ENCODE measurements around the gene ID2. TPM values are rescaled to one million over a fixed set of nuclear protein-coding genes. Genes with fewer than 3 reads are reported as not detected.

Gene ID2
- total RNA-seq, 1 experiment from 2014 or later: 112 TPM

- Histone ChIP-seq H3K9me2 (ENCODE audit: insufficient read depth) (no peaks in the 10 kb centered on the region), H3K79me2 (ENCODE audit: insufficient read depth, low read length) (no peaks in the 10 kb centered on the region), H3K27me3 (ENCODE audit: insufficient read depth, low read length) (no peaks in the 10 kb centered on the region), H3K4me2 (ENCODE audit: low read length) (no peak overlapping the region), H4K20me1 (ENCODE audit: insufficient read depth) (no peaks in the 10 kb centered on the region), H2AFZ (ENCODE audit: low read depth, low read length, poor library complexity, severe bottlenecking) (no peak overlapping the region), H3K27ac (ENCODE audit: low read depth, low read length) (no peak overlapping the region), H3K4me1 (ENCODE audit: control insufficient read depth in 1 of 2, insufficient read depth in 2 of 2, low read length in 2 of 2) (peaks cover under 1 to 14% of the 10 kb centered on the region in 2 experiments; a peak in 3 of 4 replicates), H3K36me3 (ENCODE audit: control insufficient read depth in 1 of 2, insufficient read depth in 2 of 2, low read length in 2 of 2) (no peaks in the 10 kb centered on the region), H3K9me3 (ENCODE audit: control insufficient read depth in 1 of 2, insufficient read depth in 1 of 2, low read depth in 1 of 2, low read length in 2 of 2) (no peaks in the 10 kb centered on the region), H3K9ac (ENCODE audit: low read length) (no peak overlapping the region), H3K4me3 (replicated peaks in 1 of 2; ENCODE audit: low read depth in 1 of 2, low read length in 2 of 2) (no peak overlapping the region)
- ChIA-PET POLR2A (interaction anchor here (1.6 to 2.6 kb wide), 2 partner anchors 38 to 39 kb away, joined by 4 to 10 read pairs; partner anchors contain the start of gene ID2), CTCF (no interaction called here), RAD21 (ENCODE audit: low non-redundant PET in 1 of 2, low total read pairs in 2 of 2, uncharacterized antibody in 2 of 2, unreplicated experiment in 2 of 2) (no interaction called here)
- DNase-seq (ENCODE audit: low read depth, low spot score) (no peak), ATAC-seq (no peak)
- TF ChIP-seq EZH2phosphoT487 (IDR thresholded peaks at IDR 0.05; ENCODE audit: borderline replicate concordance) (no peak), ZFX (IDR thresholded peaks at IDR 0.05) (no peak), SIN3A (IDR thresholded peaks at IDR 0.05; ENCODE audit: low read depth) (no peak), CEBPB (IDR thresholded peaks at IDR 0.05; ENCODE audit: low read depth) (no peak), POLR2AphosphoS5 (IDR thresholded peaks at IDR 0.05; ENCODE audit: low read depth, low read length) (no peak), REST (IDR thresholded peaks at IDR 0.05; ENCODE audit: low read depth) (no peak), SP1 (IDR thresholded peaks at IDR 0.05; ENCODE audit: low read depth) (no peak)
- TF ChIP-seq, protein P1, sequence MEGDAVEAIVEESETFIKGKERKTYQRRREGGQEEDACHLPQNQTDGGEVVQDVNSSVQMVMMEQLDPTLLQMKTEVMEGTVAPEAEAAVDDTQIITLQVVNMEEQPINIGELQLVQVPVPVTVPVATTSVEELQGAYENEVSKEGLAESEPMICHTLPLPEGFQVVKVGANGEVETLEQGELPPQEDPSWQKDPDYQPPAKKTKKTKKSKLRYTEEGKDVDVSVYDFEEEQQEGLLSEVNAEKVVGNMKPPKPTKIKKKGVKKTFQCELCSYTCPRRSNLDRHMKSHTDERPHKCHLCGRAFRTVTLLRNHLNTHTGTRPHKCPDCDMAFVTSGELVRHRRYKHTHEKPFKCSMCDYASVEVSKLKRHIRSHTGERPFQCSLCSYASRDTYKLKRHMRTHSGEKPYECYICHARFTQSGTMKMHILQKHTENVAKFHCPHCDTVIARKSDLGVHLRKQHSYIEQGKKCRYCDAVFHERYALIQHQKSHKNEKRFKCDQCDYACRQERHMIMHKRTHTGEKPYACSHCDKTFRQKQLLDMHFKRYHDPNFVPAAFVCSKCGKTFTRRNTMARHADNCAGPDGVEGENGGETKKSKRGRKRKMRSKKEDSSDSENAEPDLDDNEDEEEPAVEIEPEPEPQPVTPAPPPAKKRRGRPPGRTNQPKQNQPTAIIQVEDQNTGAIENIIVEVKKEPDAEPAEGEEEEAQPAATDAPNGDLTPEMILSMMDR (IDR thresholded peaks at IDR 0.05 in 2 of 3, conservative IDR thresholded peaks at IDR 0.05 in 1 of 3; ENCODE audit: borderline replicate concordance in 1 of 3, insufficient read depth in 1 of 3, low read depth in 2 of 3, low read length in 2 of 3): no peak
- intact Hi-C loops (cut with micrococcal nuclease): no loop called here
- BruUV-seq (replicated peaks): no TSS peak
These were observed 39.3 kb upstream of the ID2 start for GRCh38 chr2:8642366-8643068.
